Smooth muscle cell (in vitro differentiated cells): ENCODE measurements around the gene DTNA. TPM values are rescaled to one million over a fixed set of nuclear protein-coding genes. Genes with fewer than 3 reads are reported as not detected.

Source experiments
- DNase-seq: peaks from one replicate; lab custom pipeline; 2025; ENCODE audit not compliant: unreplicated experiment; lab: John Stamatoyannopoulos, UW
- H2AFZ ChIP-seq: fragments of 200-600 bp; sonication (generic); 2 replicates; pipeline ENCODE4 v1.6.0; 2016; ENCODE audit warnings: antibody characterized with exemption, low read depth, mild to moderate bottlenecking
- H3F3A ChIP-seq: fragments of 200-600 bp; sonication (generic); 2 replicates; pipeline ENCODE4 v1.6.0; 2017; ENCODE audit warnings: antibody characterized with exemption, low read depth
- H3K27ac ChIP-seq: fragments of 200-600 bp; sonication (generic); 2 replicates; pipeline ENCODE4 v1.5.1; 2016; ENCODE audit warnings: low read depth, mild to moderate bottlenecking
- H3K27me3 ChIP-seq: fragments of 200-600 bp; sonication (generic); 2 replicates; pipeline ENCODE4 v1.6.1; 2016; ENCODE audit warnings: low read depth, mild to moderate bottlenecking
- H3K36me3 ChIP-seq: fragments of 200-600 bp; sonication (generic); 2 replicates; pipeline ENCODE4 v1.5.1; 2016; ENCODE audit warnings: low read depth
- H3K4me1 ChIP-seq: fragments of 200-600 bp; sonication (generic); 2 replicates; pipeline ENCODE4 v1.5.1; 2016; ENCODE audit warnings: low read depth
- H3K4me2 ChIP-seq: fragments of 200-600 bp; sonication (generic); 2 replicates; pipeline ENCODE4 v1.6.0; 2016; ENCODE audit warnings: mild to moderate bottlenecking
- H3K4me3 ChIP-seq: fragments of 200-600 bp; sonication (generic); 2 replicates; pipeline ENCODE4 v1.5.1; 2016; ENCODE audit warnings: mild to moderate bottlenecking
- H3K79me2 ChIP-seq: fragments of 200-600 bp; sonication (generic); 2 replicates; pipeline ENCODE4 v1.6.0; 2016; ENCODE audit warnings: low read depth, mild to moderate bottlenecking
- H3K9ac ChIP-seq: fragments of 200-600 bp; sonication (generic); 2 replicates; pipeline ENCODE4 v1.6.0; 2016; ENCODE audit warnings: low read depth
- H3K9me3 ChIP-seq: fragments of 200-600 bp; sonication (generic); replicated peaks from 2 replicates; pipeline ENCODE4 v1.5.1; 2016; ENCODE audit warnings: low read depth
- H4K20me1 ChIP-seq: fragments of 200-600 bp; sonication (generic); 2 replicates; pipeline ENCODE4 v1.6.0; 2016; ENCODE audit warnings: low read depth
- CTCF ChIP-seq: fragments of 200-600 bp; sonication (generic); IDR thresholded peaks from 2 replicates; pipeline ENCODE4 v1.5.1; 2017; ENCODE audit warnings: borderline replicate concordance, mild to moderate bottlenecking, antibody characterized with exemption; ENCODE audit not compliant: insufficient read depth, poor library complexity, severe bottlenecking
- WGBS: methylation state at CpG from one replicate; pipeline ENCODE4 v1.1.7; 2016; ENCODE audit warnings: low lambda C conversion rate; 5-methylcytosine and 5-hydroxymethylcytosine counted together
- polyA plus RNA-seq: library from polyadenylated mRNA; unstranded; fragments of >200 nt; fragmentation: Nextera tagmentation; extraction: Ambion mirVana; gene quantifications from 2 replicates; pipeline ENCODE4 v1.2.1, GENCODE V29; 2016
- total RNA-seq: library from RNA; depleted of rRNA; stranded (reverse); fragments of >200 nt; gene quantifications from 2 replicates; pipeline ENCODE4 v1.2.3, GENCODE V29; 2014

Gene DTNA
- total and polyA plus RNA-seq, 2 experiments from 2014 or later: 3.0 to 3.1 TPM

DNA sequence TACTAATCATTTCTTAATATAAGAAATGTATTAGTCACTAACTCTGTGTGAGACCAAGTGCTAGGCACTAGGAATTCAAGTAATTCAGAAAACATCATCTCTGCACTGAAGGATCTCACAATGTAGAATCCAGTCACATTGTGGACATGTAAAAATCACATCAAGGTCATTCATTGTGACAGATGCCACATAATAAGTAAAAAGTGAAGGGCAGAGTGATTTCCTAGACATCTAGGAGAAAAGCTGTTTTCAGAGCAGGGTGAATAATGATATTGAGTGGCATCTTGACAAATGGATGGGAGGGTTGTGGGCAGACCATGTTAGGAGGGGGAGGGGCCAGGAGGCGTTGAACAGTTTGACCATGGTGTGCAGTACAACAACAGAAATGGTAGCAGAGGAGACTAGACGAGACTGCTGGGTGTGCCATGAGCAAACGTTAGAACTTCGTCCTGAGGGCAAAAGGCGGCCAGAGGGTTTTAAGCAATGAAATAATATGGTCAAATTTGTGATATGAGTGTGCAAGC lies 93.8 kb downstream of the DTNA start:
- Histone ChIP-seq H3K4me1 (no peaks in the 10 kb centered on the region), H3K9ac (no peak overlapping the region), H3K4me3 (no peak overlapping the region), H3K27me3 (no peaks in the 10 kb centered on the region), H3K9me3 (no peaks in the 10 kb centered on the region), H3K4me2 (no peak overlapping the region), H3F3A (no peaks in the 10 kb centered on the region), H2AFZ (no peak overlapping the region), H4K20me1 (no peaks in the 10 kb centered on the region), H3K79me2 (no peaks in the 10 kb centered on the region), H3K36me3 (no peaks in the 10 kb centered on the region), H3K27ac (no peak overlapping the region)
- DNase-seq: no peak
- no peak for TF ChIP-seq CTCF
- WGBS: 87% methylated on average over 5 of the region's 5 CpGs

GRCh38 chr18:34805103-34805877 lies 95.2 kb downstream of the DTNA start:
- Histone ChIP-seq H4K20me1 (no peaks in the 10 kb centered on the region), H3K4me1 (no peaks in the 10 kb centered on the region), H3K9me3 (no peaks in the 10 kb centered on the region), H3K79me2 (no peaks in the 10 kb centered on the region), H3K9ac (no peak overlapping the region), H3K4me2 (no peak overlapping the region), H3K27me3 (no peaks in the 10 kb centered on the region), H3K4me3 (no peak overlapping the region), H3F3A (no peaks in the 10 kb centered on the region), H3K27ac (no peak overlapping the region), H3K36me3 (no peaks in the 10 kb centered on the region), H2AFZ (no peak overlapping the region)
- no peak for DNase-seq
- TF ChIP-seq CTCF: no peak
- WGBS: 90% methylated on average over 7 of the region's 7 CpGs

DNA sequence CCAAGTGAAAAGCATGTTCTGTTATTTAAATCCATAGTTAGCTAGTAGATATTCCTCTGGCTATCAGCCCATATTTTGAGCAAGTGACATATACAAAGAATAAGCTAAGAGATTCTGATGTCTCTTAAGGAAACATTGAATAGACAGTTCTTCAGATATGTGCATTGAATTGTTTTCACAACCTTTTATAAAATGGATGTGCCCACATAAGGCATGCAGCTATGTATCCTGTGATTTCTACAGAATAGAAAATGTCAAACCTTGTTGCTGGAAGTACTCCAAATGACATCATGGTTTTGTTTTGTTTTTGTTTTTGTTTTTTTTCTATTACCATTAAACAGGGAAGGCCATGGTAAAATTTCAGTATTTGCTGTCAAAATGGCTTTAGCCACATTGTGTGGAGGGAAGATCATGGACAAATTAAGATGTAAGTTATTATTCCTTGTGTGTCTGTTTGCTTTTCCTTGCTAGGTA lies 95.8 kb downstream of the DTNA start:
- no peaks in the 10 kb centered on the region for H4K20me1 ChIP-seq
- no peaks in the 10 kb centered on the region for H3K79me2 ChIP-seq
- no peaks in the 10 kb centered on the region for H3K36me3 ChIP-seq
- DNase-seq: no peak
- H3K9ac ChIP-seq: no peak overlapping the region
- H3K27me3 ChIP-seq: no peaks in the 10 kb centered on the region
- no peak overlapping the region for H3K27ac ChIP-seq
- no peaks in the 10 kb centered on the region for H3F3A ChIP-seq
- no peaks in the 10 kb centered on the region for H3K9me3 ChIP-seq
- no peak for TF ChIP-seq CTCF
- H2AFZ ChIP-seq: no peak overlapping the region
- H3K4me3 ChIP-seq: no peak overlapping the region
- H3K4me1 ChIP-seq: no peaks in the 10 kb centered on the region
- no peak overlapping the region for H3K4me2 ChIP-seq

- Histone ChIP-seq H3K36me3 (no peaks in the 10 kb centered on the region), H3F3A (no peaks in the 10 kb centered on the region), H3K4me1 (no peaks in the 10 kb centered on the region), H3K4me3 (no peak overlapping the region), H3K27me3 (no peaks in the 10 kb centered on the region), H2AFZ (no peak overlapping the region), H3K9me3 (no peaks in the 10 kb centered on the region), H3K27ac (no peak overlapping the region), H3K79me2 (no peaks in the 10 kb centered on the region), H3K4me2 (no peak overlapping the region), H4K20me1 (no peaks in the 10 kb centered on the region), H3K9ac (no peak overlapping the region)
- WGBS: 83% methylated on average over 3 of the region's 3 CpGs
- no peak for TF ChIP-seq CTCF
- no peak for DNase-seq
Observed at GRCh38 chr18:34806527-34806926, 96.4 kb downstream of the DTNA start.
